SK-N-SH (cell line): Measurements from ENCODE around the gene MAMLD1. TPM values are rescaled to one million over a fixed set of nuclear protein-coding genes. Genes with fewer than 3 reads are reported as not detected.

ENCODE experiments used
- CTCF ChIA-PET: fragments of 300-600, 350-600 bp; formaldehyde crosslinking; extraction: SDS; loops from one replicate; lab custom pipeline; 2021; lab: Yijun Ruan, JAX
- POLR2A ChIA-PET: fragments of 350-600 bp; sonication (Branson Sonifier 250); formaldehyde crosslinking; extraction: SDS; loops from one replicate; lab custom pipeline; 2020; ENCODE audit warnings: antibody characterized with exemption, inconsistent platforms; lab: Yijun Ruan, JAX
- DNase-seq: peaks from one replicate; pipeline ENCODE4 v3.0.0; 2012
- H2AFZ ChIP-seq: fragments of 200-600 bp; sonication (generic); 2 replicates; pipeline ENCODE4 v1.8.1; 2016; ENCODE audit warnings: antibody characterized with exemption, mild to moderate bottlenecking, low read depth
- H3F3A ChIP-seq: fragments of 200-600 bp; sonication (generic); replicated peaks from 2 replicates; pipeline ENCODE3; 2016; ENCODE audit warnings: antibody characterized with exemption, mild to moderate bottlenecking; ENCODE audit not compliant: insufficient read depth
- H3K27ac ChIP-seq, 2 experiments: fragments of 200-500 bp in 1 of 2; fragments of 200-600 bp in 1 of 2; sonication (Bioruptor generic) in 1 of 2; sonication (generic), shearing (Covaris generic) in 1 of 2; 2 replicates each; pipeline versions ENCODE4 v1.5.1 to v1.6.1; 2014 to 2016; ENCODE audit warnings: low read depth in 2 of 2, inconsistent platforms in 1 of 2, low read length in 1 of 2, mild to moderate bottlenecking in 1 of 2, mixed read lengths in 1 of 2
- H3K27me3 ChIP-seq: fragments of 200-600 bp; sonication (generic), shearing (Covaris generic); 2 replicates; pipeline ENCODE4 v1.6.1; 2016; ENCODE audit warnings: mixed run types; ENCODE audit not compliant: insufficient read depth
- H3K36me3 ChIP-seq, 2 experiments: fragments of 200-500 bp in 1 of 2; fragments of 200-600 bp in 1 of 2; sonication (Bioruptor generic) in 1 of 2; sonication (generic) in 1 of 2; replicated peaks in 1 of 2; 2 replicates each; pipeline versions ENCODE3 to v1.5.1; 2014 to 2016; ENCODE audit warnings: low read length in 1 of 2, mild to moderate bottlenecking in 1 of 2; ENCODE audit not compliant: insufficient read depth in 2 of 2, control insufficient read depth in 1 of 2
- H3K4me1 ChIP-seq, 2 experiments: fragments of 200-500 bp in 1 of 2; fragments of 200-600 bp in 1 of 2; sonication (Bioruptor generic) in 1 of 2; sonication (generic), shearing (Covaris generic) in 1 of 2; 2 replicates each; pipeline versions ENCODE4 v1.5.1 to v1.6.1; 2014 to 2016; ENCODE audit warnings: low read depth in 1 of 2, low read length in 1 of 2, mixed run types in 1 of 2; ENCODE audit not compliant: insufficient read depth in 2 of 2, control insufficient read depth in 1 of 2
- H3K4me2 ChIP-seq: fragments of 200-600 bp; sonication (generic), shearing (Covaris generic); 2 replicates; pipeline ENCODE4 v1.6.1; 2017; ENCODE audit warnings: mixed run types
- H3K4me3 ChIP-seq, 2 experiments: fragments of 200-500 bp in 1 of 2; fragments of 200-600 bp in 1 of 2; sonication (Bioruptor generic) in 1 of 2; sonication (generic), shearing (Covaris generic) in 1 of 2; 2 replicates each; pipeline versions ENCODE4 v1.5.1 to v1.8.1; 2014 to 2016; ENCODE audit warnings: low read depth in 2 of 2, inconsistent platforms in 1 of 2, low read length in 1 of 2, mild to moderate bottlenecking in 1 of 2, mixed read lengths in 1 of 2, moderate library complexity in 1 of 2
- H3K79me2 ChIP-seq: fragments of 200-600 bp; sonication (generic); 2 replicates; pipeline ENCODE4 v1.8.1; 2017; ENCODE audit warnings: mild to moderate bottlenecking; ENCODE audit not compliant: insufficient read depth
- H3K9ac ChIP-seq: fragments of 200-600 bp; sonication (generic); 2 replicates; pipeline ENCODE4 v1.6.1; 2017; ENCODE audit warnings: mixed run types
- H3K9me2 ChIP-seq: fragments of 200-600 bp; sonication (generic); 2 replicates; pipeline ENCODE4 v1.6.1; 2017; ENCODE audit warnings: mixed run types
- H3K9me3 ChIP-seq: fragments of 200-600 bp; sonication (generic); 2 replicates; pipeline ENCODE4 v1.6.1; 2017; ENCODE audit warnings: mixed run types, mild to moderate bottlenecking, moderate library complexity
- H4K20me1 ChIP-seq: fragments of 200-600 bp; sonication (generic); 2 replicates; pipeline ENCODE4 v1.6.1; 2017; ENCODE audit warnings: mild to moderate bottlenecking, mixed run types; ENCODE audit not compliant: insufficient read depth
- CHD2 ChIP-seq: fragments of 150-350 bp; IDR thresholded peaks from 2 replicates; pipeline ENCODE4 v1.6.1; 2018; ENCODE audit warnings: low read length; ENCODE audit not compliant: partially characterized antibody
- CTCF ChIP-seq: fragments of 200-600 bp; sonication (generic); IDR thresholded peaks from 2 replicates; pipeline ENCODE4 v1.6.1; 2017; ENCODE audit warnings: antibody characterized with exemption, mild to moderate bottlenecking, moderate library complexity
- FOSL2 ChIP-seq: IDR thresholded peaks from 2 replicates; pipeline ENCODE4 v1.4.0; 2012; ENCODE audit warnings: low read depth, mild to moderate bottlenecking, moderate library complexity, borderline replicate concordance
- FOXJ3 ChIP-seq: sonication (generic); formaldehyde crosslinking; IDR thresholded peaks from 2 replicates; pipeline ENCODE4 v1.5.1; 2020; ENCODE audit warnings: mild to moderate bottlenecking, missing genetic modification reagents
- GABPA ChIP-seq: IDR thresholded peaks from 2 replicates; pipeline ENCODE4 v1.4.0; 2012; ENCODE audit warnings: low read depth, mild to moderate bottlenecking
- MXI1 ChIP-seq: IDR thresholded peaks from 2 replicates; pipeline ENCODE4 v1.6.1; 2012; ENCODE audit warnings: mild to moderate bottlenecking, low read depth, low read length, improper control_type of control experiment
- POLR2AphosphoS5 ChIP-seq: IDR thresholded peaks from 2 replicates; pipeline ENCODE4 v1.6.1; 2012; ENCODE audit warnings: low read depth, low read length
- RAD21 ChIP-seq: IDR thresholded peaks from 2 replicates; pipeline ENCODE4 v1.6.1; 2012; ENCODE audit warnings: mild to moderate bottlenecking, low read length
- REST ChIP-seq: IDR thresholded peaks from 2 replicates; pipeline ENCODE4 v1.6.1; 2012; ENCODE audit warnings: mild to moderate bottlenecking, low read depth, low read length, moderate library complexity
- RFX5 ChIP-seq: IDR thresholded peaks from 2 replicates; pipeline ENCODE4 v1.6.1; 2012; ENCODE audit warnings: mild to moderate bottlenecking, improper control_type of control experiment, low read length
- SIN3A ChIP-seq: IDR thresholded peaks from 2 replicates; pipeline ENCODE4 v1.6.1; 2012; ENCODE audit warnings: low read depth, mild to moderate bottlenecking, low read length, moderate library complexity, borderline replicate concordance
- TAF1 ChIP-seq: IDR thresholded peaks from 2 replicates; pipeline ENCODE4 v1.6.1; 2012; ENCODE audit warnings: low read depth, mild to moderate bottlenecking, low read length, moderate library complexity, borderline replicate concordance
- TCF12 ChIP-seq: IDR thresholded peaks from 2 replicates; pipeline ENCODE4 v1.4.0; 2012
- TEAD4 ChIP-seq: IDR thresholded peaks from 2 replicates; pipeline ENCODE4 v1.4.0; 2012; ENCODE audit warnings: mild to moderate bottlenecking, borderline replicate concordance; ENCODE audit not compliant: insufficient read depth
- YY1 ChIP-seq: IDR thresholded peaks from 2 replicates; pipeline ENCODE4 v1.4.0; 2012; ENCODE audit warnings: low read depth, mild to moderate bottlenecking
- WGBS: methylation state at CpG from one replicate; pipeline ENCODE4 v1.1.6; 2017; ENCODE audit warnings: low lambda C conversion rate; 5-methylcytosine and 5-hydroxymethylcytosine counted together
- polyA plus RNA-seq, 3 experiments: library from polyadenylated mRNA; depleted of rRNA; stranded (reverse); fragments of >200 nt; gene quantifications; 2 replicates each; pipeline ENCODE4 v1.2.3, GENCODE V29; 2012
- TF ChIP-seq, protein P1 (sequence below): IDR thresholded peaks from 2 replicates; pipeline ENCODE4 v1.4.0; 2012; ENCODE audit warnings: low read depth
- TF ChIP-seq, protein P2 (sequence below): fragments of 150-350 bp; IDR thresholded peaks from 2 replicates; pipeline ENCODE4 v1.6.1; 2017; ENCODE audit warnings: antibody characterized with exemption, low read length, low read depth, borderline replicate concordance
- TF ChIP-seq, protein P3 (sequence below): IDR thresholded peaks from 2 replicates; pipeline ENCODE4 v1.4.0; 2012; ENCODE audit warnings: low read depth, borderline replicate concordance

MAMLD1 gene
- polyA plus RNA-seq, 1 of the 3 experiments (the other 2 are of a cell fraction) = 4.4 TPM

GRCh38 chrX:150358651-150359050 is 4.5 kb upstream of the MAMLD1 start:
- H3K79me2 ChIP-seq = peaks cover 4% of the 10 kb centered on the region; the same call in 1 of the 2 replicates
- H3K4me2 ChIP-seq = no peak overlapping the region
- no peak overlapping the region for H2AFZ ChIP-seq
- ChIA-PET POLR2A (no interaction called here), CTCF (interaction anchor here (1.0 to 1.6 kb wide), 2 partner anchors 376 to 395 kb away, joined by 3 to 5 read pairs; no protein-coding TSS in a partner anchor)
- WGBS = 79% methylated on average over 2 of the region's 3 CpGs
- H3K4me1 ChIP-seq = peaks cover 0 to 13% of the 10 kb centered on the region in 2 experiments; a peak in 1 of 4 replicates
- no peak overlapping the region for H3K9ac ChIP-seq
- TF ChIP-seq YY1 (no peak), CTCF (no peak), RFX5 (no peak), CHD2 (no peak), RAD21 (no peak), MXI1 (no peak), TAF1 (no peak), FOXJ3 (CRISPR knock-in tag) (no peak), GABPA (no peak), TCF12 (no peak), FOSL2 (no peak), POLR2AphosphoS5 (no peak), SIN3A (no peak), REST (no peak), TEAD4 (no peak)
- TF ChIP-seq, protein P1, sequence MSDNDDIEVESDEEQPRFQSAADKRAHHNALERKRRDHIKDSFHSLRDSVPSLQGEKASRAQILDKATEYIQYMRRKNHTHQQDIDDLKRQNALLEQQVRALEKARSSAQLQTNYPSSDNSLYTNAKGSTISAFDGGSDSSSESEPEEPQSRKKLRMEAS = no peak
- TF ChIP-seq, protein P2, sequence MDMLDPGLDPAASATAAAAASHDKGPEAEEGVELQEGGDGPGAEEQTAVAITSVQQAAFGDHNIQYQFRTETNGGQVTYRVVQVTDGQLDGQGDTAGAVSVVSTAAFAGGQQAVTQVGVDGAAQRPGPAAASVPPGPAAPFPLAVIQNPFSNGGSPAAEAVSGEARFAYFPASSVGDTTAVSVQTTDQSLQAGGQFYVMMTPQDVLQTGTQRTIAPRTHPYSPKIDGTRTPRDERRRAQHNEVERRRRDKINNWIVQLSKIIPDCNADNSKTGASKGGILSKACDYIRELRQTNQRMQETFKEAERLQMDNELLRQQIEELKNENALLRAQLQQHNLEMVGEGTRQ = no peak
- TF ChIP-seq, protein P3, sequence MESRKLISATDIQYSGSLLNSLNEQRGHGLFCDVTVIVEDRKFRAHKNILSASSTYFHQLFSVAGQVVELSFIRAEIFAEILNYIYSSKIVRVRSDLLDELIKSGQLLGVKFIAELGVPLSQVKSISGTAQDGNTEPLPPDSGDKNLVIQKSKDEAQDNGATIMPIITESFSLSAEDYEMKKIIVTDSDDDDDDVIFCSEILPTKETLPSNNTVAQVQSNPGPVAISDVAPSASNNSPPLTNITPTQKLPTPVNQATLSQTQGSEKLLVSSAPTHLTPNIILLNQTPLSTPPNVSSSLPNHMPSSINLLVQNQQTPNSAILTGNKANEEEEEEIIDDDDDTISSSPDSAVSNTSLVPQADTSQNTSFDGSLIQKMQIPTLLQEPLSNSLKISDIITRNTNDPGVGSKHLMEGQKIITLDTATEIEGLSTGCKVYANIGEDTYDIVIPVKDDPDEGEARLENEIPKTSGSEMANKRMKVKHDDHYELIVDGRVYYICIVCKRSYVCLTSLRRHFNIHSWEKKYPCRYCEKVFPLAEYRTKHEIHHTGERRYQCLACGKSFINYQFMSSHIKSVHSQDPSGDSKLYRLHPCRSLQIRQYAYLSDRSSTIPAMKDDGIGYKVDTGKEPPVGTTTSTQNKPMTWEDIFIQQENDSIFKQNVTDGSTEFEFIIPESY = no peak
- no peaks in the 10 kb centered on the region for H3K36me3 ChIP-seq
- H3K9me3 ChIP-seq = no peaks in the 10 kb centered on the region
- no peaks in the 10 kb centered on the region for H3K9me2 ChIP-seq
- no peak overlapping the region for H3K4me3 ChIP-seq
- H3K27me3 ChIP-seq = no peaks in the 10 kb centered on the region; the same call in 1 of the 2 replicates
- H3F3A ChIP-seq = no peaks in the 10 kb centered on the region
- H4K20me1 ChIP-seq = no peaks in the 10 kb centered on the region
- DNase-seq = no peak
- no peak overlapping the region for H3K27ac ChIP-seq
